MM.1S (cell line): ENCODE data around the gene INPP5D.

Experiments
- CTCF ChIP-seq: fragments of 300-600 bp; sonication (generic); IDR thresholded peaks from 2 replicates; pipeline ENCODE4 v1.5.1; 2016; ENCODE audit warnings: antibody characterized with exemption, low read length, mixed read lengths
- EZH2 ChIP-seq: fragments of 300-600 bp; sonication (generic); optimal IDR thresholded peaks from 2 replicates; pipeline ENCODE3; 2017; ENCODE audit warnings: low read depth, mild to moderate bottlenecking, antibody characterized with exemption, low read length, mixed read lengths

GRCh38 chr2:233198026-233198425 is 137.9 kb downstream of the INPP5D start:
- no peak for TF ChIP-seq CTCF
- TF ChIP-seq EZH2, result no peak
